NCI-H1436 treated with DMSO at 0.1 percent for 48 hours (cell line): ENCODE measurements around the gene PEX26.
"Not testable (repeated sequence)": the region's sequence is repeated elsewhere in the genome, so short reads cannot be mapped to it uniquely, and the experiment has no call there.

Experiments used
- DNase-seq: peaks from one replicate; lab custom pipeline; 2025; lab: John Stamatoyannopoulos, UW

The PEX26 gene

DNA sequence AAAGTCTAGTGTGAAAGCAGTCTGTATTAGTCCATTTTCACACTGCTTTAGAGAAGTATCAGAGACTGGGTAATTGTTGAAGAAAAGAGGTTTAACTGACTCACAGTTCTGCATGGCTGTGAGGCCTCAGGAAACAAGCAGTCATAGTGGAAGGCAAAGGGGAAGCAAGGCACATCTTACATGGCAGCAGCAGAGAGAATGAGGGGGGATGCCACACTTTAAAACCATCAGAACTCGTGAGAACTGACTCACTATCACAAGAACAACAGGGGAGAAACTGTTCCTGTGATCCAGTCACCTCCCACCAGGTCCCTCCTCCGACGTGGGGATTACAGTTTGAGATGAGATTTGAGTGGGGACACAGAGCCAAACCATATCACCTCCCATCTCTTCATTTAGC, 19.0 kb downstream of the PEX26 start:
- DNase-seq = no peak

DNA sequence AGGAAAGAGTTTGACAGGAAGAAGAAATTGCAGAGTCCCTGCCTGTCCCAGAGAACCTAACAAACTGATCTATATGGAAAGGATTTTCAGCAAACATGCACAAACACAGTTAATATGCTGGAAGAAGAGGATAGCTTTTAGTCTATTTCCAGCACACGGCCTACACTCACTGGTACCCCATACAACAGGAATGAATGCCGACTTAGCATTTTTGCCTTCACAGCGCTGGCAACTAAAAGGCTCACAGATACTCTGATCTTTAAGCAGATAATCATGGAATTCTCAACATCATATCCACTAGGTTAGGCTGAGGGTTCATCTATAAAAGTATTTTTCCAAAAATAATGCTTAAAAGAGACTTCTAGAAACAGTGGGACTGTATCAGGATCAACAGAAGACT, 23.0 kb downstream of the PEX26 start:
- no peak for DNase-seq

DNA sequence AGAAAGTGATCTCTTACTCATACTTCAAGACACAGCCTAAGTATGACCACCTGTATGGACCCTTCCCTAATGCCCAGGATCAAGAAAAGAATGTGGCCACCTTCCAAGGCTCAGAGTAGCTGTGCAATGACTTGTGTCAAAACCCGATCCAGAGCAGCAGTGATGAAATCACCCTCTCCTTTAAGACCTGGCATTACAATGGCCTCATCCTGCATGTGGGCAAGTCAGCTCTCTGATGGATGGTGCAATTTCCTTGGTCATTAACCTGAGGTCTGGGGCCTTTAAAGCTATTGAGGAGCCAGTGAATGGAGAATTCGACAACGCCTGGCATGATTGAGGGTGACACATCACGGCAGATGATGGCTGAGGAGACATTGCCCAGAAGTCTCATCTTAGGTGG, 23.7 kb downstream of the PEX26 start:
- DNase-seq = no peak

DNA sequence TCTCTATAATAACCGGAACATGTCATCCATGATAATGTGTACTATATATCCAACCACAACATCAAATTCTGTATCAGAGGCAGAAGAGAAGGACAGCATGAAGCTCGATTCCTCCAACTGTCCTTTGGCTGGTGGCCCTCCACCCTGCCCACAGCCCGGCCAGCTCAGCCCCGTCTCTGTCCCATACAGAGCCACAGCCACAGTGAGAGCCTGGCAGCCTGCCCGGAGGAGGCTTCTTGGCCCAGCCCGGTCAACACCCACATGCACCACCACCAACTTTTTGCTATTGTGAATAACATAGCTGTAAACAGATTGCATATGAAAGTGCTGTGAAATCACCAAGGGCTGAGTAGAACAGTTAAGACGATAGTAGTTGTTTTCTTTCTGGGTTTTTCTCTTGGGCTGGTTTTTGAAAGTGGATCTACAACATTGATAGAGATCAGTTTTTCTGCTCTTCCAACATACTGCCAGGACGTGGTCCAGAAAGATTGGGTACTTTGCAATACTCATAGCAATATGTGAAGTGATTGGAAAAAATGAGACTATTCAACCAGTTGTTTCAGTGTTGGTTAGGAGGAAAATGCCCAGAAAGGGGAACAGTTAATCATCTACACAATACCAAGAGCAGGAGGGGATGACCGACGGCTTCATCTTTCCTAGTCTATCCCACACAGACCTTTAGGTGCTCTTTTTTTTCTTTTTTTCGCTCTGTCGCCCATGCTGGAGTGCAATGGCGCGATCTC, 25.9 kb downstream of the PEX26 start:
- DNase-seq = no peak

DNA sequence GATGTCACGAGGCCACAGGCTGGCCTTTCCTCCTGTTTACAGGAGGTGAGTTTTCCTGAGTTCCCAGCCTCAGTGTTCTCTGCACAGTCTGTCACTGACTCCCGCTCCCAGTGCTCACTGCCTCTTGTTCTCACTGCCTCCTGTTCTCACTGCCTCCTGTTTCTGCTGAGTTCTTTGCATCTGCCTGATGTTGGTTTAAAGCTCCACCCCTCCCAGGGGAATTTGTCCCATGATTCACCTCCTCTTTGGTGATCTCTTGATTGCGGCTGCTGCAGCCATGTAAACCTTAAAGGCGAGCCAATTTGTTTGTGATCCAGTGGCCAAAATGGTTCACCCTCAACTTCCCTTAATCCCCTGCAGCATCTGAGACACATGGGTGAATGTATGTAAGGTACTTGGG, 26.8 kb downstream of the PEX26 start:
- DNase-seq = no peak

DNA sequence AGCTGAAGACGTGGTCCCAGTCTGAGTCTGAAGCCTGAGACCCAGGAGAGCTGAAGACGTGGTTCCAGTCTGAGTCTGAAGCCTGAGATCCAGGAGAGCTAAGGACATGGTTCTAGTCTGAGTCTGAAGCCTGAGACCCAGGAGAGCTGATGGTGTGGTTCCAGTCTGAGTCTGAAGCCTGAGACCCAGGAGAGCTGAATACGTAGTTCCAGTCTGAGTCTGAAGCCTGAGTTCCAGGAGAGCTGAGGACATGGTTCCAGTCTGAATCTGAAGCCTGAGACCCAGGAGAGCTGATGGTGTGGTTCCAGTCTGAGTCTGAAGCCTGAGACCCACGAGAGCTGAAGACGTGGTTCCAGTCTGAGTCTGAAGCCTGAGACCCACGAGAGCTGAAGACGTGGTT, 28.2 kb downstream of the PEX26 start:
- not testable (repeated sequence) for DNase-seq

DNA sequence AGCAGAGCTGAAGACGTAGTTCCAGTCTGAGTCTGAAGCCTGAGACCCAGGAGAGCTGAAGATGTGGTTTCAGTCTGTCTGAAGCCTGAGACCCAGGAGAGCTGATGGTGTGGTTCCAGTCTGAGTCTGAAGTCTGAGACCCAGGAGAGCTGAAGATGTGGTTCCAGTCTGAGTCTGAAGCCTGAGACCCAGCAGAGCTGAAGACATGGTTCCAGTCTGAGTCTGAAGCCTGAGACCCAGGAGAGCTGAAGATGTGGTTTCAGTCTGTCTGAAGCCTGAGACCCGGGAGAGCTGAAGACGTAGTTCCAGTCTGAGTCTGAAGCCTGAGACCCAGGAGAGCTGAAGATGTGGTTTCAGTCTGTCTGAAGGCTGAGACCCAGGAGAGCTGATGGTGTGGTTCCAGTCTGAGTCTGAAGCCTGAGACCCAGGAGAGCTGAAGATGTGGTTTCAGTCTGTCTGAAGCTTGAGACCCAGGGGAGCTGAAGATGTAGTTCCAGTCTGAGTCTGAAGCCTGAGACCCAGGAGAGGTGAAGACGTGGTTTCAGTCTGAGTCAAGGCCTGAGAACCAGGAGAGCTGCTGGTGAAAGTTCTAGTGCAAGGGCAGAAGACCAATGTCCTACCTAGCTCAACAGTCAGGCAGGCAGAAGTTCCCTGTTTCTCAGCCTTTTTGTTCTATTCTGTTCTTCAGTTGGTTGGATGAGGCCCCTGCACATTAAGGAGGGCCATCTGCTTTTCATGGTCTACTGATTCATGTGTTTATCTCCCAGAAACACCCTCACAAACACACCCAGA, 29.0 kb downstream of the PEX26 start:
- DNase-seq = not testable (repeated sequence)

DNA sequence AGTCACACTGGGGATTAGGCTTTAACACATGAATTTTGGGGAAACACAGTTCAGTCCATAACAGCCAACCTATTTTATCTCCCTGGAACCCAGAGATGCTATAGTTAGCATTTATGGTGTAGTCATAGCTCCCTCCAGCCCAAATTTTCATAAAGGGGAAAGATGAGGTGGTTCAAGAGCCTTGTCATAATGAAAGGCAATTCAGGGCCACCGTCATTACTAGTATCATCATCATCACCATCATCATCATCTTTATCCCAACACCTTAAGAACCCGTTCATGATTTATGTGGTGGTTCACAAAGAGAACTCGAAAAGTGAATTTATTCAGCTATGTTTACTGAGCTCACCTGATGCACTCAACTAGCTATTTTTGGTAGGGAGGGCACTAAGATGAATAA, 30.4 kb downstream of the PEX26 start:
- DNase-seq = no peak

DNA sequence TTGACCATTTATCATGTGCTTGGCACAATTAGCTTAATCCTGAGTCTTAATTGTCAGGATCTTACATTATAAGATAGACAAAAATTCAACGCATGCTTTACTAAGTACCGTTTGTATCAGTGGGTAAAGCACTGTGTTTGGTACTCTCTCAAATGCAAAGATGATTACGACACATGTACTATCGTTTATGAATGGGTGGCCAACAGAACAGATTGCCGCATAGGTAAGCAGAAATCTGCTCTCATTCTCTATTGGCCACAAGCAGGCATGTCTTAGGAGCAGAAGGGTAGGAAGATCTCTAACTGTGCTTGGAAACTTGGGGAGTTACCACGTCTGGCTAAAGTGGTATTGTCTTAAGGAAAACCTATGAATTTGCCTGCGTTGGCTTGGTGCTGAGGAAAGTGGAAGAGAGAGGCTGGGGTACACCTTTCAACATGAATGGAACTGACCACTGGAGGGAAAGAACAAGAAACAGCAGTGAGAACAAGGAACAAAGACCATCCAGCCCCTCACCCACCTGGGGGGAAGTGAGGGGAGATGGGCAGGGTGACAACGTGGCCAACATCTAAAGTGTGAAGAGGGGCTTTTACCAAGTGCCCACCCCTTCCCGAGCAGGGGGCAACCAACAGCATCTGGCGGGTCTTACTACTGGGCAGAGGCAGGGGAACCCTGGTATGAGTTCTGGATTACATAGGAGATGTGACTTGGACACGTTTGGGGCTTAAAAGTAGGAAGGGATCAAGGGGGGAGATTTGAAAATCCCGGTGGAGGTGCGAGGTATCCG, 31.8 kb downstream of the PEX26 start:
- DNase-seq = no peak

DNA sequence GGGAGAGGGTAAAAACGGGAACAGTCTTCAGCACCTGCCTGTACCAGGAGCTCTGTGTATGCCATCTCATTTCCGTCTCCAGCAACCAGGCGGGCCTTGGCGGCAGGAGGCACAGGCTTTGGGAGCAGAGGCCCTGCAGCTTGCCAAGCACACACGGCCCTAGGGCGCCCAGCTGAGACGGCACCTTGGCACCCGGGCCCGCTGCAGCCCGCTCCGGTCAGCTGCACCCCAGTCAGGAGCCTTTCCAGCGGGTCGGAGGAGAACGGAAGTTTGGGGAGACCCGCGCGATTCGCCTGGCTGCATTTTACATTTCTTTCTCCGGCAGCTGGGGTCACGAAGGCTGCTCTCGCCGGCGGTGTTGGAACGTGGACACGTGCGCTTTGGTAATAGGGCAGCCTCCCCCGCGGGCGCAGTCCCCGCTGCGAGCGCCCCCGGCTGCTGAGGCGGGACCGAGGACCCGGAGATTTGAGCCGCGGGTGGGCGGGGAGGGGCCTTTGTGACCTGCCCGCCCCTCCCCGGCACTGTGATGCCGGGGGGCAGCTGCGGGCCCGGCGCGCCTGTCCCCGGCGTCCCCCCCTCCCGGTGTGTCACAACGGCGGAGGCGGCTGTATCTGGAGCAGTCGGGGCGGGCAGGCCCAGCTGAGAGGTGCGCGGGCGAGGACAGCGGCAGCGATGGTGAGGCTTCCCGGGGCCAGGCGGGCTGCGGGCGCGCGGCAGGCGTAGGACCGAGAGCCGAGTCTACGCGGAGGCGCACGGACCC, 32.6 kb downstream of the PEX26 start, which contains the start of gene TUBA8:
TSS of gene TUBA8 (plus strand) at position 616 of the 760 bp plus-strand sequence. CDS start at position 673, 57 bp downstream.
- DNase-seq = no peak

DNA sequence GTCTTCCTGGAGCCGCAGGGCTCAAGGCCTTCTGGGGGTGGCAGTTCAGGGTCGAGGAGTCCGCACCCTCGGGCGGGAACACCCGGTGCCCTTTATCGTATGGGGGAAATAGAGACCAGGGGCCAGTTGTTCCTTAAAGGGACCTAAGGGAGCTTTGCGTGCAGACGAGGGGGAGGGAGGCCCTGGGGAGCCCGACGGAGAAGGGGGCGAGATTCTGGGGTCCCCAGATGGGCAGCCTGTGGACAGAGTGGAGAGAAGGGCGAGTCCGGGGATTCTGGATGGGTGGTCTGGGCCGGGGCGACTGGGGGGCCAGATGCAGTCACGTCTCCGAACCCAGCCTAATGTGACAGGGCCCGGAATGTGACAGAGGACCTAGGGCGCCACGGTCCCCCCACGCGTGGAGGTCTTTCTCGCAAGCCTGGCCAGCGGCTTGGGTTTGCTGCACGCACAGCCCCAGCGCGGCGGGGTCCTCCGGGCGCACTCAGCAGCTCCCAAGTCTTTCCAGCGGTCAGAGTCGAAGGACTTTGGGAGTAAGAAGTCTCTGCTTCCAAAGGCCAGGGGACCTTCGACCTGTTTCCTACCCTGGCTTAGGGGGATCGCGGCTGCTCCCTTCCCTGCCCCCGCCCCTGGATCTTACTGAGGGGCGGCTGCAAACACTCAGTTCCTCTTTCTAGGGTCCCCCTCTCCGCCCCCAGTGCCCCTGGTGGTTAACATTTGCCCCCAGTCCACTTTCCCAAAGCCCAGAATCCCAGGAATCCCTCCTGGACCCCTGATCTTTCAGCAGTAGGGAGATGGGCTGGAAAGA, 33.4 kb downstream of the PEX26 start:
- DNase-seq = no peak

DNA sequence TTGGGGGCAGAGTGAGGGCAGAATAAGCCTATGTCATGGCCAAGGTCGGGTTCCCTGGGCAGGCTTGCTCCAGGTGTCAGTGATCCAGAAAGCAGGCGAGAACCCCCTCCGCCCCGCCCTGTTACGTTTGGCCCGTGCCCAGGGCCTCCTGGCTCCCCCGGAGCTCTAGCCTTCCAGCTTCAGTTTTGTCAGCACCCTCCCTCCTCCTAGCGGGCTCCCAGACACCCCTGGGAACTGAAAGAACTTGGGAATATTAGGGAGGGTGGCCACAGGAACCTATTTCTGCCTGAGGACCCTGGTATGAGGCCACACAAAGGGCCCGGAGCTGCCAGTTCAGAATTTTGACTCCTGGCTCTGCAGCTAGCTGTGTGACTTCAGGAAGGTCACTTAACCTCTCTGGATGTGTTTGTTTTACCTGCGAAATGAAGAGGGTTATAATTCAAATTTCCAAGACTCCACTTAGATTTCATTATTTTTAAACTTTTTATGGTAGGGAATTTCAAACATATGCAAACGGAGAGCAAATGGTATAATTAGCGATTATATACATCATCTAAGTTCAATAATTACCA, 34.1 kb downstream of the PEX26 start:
- DNase-seq = no peak

DNA sequence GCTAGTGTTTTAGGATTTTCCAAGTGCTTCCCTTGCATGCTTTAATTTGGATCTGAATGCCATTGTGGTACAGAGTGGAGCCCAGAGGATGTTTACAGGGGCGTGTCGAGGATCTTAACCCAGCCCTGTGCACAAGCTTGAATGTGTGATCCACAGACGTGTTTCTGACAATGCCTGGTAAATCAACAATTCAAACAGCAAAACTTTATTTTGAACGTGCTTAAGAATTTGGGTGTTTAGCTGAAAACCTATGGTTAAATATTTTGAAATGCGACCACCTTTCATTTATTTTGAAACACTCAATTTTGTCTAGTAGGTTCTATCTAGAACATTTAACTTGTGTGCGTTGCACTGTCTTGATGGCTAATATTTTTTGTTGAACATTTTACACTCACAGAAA, 34.6 kb downstream of the PEX26 start:
- DNase-seq = no peak

DNA sequence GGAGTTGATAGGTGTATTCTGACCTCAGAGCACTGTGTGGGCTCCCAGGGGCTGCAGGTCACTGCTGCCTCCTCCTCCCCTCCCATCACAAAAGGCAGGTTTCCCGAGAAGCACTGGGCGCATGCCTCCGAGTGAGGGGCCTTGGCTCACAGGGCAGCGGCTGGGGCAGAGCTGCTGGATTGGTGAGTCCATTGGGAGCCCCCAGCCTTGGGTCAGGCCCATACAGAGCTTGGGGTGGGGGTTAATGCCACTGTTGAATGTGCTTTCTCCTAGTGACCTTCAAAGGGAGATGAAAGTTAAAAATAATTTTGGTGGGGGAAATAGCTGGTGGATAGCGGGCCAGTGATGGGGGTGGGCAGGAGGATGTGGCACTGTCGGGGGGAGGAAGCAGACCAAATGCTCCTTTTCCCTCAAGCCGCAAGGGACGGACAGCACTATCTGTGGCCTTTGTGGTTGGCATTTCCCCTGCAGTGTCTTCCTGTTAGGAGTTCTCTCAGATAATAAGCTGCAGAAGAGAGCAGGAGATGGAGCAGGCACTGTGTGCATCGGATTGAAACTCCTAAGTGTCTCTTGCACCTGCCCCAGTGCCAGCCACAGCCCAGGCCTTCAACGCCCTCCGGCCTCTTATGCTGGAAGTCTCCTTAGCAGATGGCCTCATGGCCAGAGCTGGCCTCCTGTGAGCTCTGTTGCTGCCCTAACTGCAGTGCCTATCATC, 36.0 kb downstream of the PEX26 start:
- DNase-seq = no peak

DNA sequence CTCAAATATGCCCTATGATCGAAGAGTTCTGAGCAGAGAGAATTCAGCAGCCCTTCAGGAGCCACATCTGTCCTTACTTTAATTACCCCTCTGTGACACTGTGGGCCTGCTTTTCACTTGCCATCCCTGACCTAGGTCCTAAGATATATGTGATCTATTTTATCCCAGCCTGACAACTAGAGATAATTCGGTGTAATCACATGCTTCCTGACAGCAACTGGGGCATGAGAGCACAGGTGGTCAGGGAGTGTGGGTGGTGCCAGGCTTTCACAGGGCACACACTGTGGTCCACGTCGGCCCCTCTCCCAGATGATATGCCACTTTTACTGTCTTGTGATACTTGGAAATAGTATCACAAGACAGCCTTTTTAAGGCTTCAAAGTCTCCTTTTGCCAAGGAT, 36.7 kb downstream of the PEX26 start:
- DNase-seq = no peak

DNA sequence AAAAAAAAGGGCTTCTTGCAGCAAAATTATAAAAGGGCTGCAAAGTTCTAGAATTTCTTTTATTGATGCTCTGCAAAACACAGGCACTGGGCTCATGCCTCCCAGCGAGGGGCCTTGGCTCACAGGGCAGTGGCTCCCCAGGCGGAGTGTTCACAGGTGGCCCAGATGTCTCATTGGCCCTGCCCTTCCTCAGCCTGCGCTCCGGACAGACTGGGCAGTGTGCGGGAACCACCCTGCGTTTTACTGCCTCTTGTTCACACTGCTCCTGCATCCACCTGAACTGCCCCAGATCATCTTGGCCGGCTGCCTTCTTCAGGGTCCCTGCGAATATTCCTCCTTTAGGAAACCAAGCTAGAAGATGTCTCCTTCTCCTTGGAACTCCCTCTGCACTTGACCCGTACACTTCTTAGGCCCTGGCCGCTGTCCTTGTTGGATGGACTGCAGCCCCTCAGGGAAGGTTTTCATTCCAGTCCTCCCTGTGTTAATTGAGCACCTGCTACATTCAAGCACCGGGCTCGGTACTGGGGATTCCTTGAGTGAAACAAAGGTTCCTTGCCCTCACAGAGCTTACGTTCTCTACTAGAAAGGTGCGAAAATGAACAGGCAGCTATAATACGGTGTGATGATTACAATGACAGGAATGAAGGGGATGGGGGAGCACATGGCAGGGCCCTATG, 37.3 kb downstream of the PEX26 start:
- no peak for DNase-seq

DNA sequence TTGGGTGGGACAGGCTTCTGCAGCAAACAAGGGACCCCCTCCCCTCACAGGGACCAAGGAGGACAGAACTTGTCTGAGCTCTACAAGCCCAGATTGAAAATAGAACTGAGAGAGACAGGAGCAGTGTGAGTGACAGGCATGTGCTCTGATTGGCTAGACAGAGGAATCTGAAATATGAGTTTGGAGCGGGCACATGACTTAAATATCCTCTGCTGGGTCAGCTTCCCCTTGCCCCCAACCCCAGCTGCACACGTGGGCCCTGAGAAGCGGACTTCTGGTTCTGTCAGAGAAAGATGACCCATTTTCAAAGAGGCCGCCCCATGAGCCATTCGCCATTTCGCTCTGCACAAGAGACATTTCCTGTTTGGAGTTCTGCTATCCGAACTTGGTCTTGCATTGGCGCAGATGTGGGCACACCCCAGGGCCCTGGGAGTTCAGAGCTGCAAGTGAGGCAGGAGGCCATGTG, 38.1 kb downstream of the PEX26 start:
- DNase-seq = no peak

DNA sequence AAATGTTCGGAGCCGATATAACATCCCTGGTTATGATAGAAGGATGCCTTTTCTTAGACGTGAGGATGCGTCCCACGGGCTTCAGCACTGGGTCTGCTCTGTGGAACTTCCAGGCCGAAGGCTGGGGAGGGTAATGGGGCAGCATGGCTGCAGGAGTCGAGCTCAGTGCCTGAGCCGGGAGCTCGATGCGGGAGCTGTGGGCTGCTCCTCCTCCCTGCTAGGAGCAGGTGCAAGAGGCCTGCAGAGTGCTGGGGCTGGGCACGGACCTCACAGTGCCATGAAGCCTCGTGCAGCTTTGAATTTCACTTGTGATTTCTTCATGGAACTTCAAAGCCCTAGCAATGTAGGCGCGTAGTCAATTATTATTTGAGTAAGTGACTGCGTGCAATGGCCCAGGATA, 38.8 kb downstream of the PEX26 start:
- no peak for DNase-seq

DNA sequence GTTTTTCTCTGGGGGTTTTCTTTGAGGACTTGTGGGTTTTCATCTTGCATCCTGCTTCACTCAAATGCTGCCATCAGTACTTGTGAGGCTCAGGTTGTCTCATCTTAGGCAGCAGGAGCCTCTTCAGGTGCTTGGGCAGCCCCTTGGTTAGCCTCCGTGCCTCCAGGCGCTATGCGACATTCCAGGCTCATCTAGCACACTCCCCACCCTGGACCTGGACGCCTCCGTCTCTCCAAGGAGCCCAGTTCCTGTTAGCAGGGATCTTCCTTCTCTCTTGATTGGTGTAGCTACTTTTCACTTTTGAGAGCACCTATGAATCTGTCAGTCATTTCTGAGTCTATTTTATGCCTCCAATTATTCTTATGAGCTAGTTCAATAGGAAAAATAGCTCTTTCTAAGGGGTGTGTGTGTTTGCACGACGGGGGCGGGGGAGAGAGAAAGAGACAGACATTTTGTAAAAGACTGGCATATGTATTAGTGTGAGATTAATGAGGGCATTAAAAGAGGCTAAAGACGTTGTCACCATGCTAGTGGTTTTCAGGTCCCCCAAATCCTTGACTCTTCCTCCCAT, 40.6 kb downstream of the PEX26 start:
- DNase-seq = no peak
